GM21390 (cell line): ENCODE results near the gene MRGPRG.

Source experiments
- ATAC-seq: cut with Tn5 transposase; IDR thresholded peaks from one replicate; pipeline ENCODE4 v1.9.1; 2021; ENCODE audit not compliant: unreplicated experiment

The MRGPRG gene

GRCh38 chr11:3195251-3196160 lies 23.1 kb downstream of the MRGPRG start:
- ATAC-seq: no peak

GRCh38 chr11:3194016-3194816 lies 24.4 kb downstream of the MRGPRG start:
- no peak for ATAC-seq

GRCh38 chr11:3193373-3194015 lies 25.1 kb downstream of the MRGPRG start:
- no peak for ATAC-seq

GRCh38 chr11:3192511-3193372 lies 25.9 kb downstream of the MRGPRG start:
- ATAC-seq: no peak

- no peak for ATAC-seq
Observed at GRCh38 chr11:3191586-3192324, 26.9 kb downstream of the MRGPRG start.

- ATAC-seq: no peak
Observed at GRCh38 chr11:3190600-3190999, 28.0 kb downstream of the MRGPRG start.

GRCh38 chr11:3189886-3190583 lies 28.6 kb downstream of the MRGPRG start:
- no peak for ATAC-seq

GRCh38 chr11:3189196-3189843 lies 29.3 kb downstream of the MRGPRG start:
- ATAC-seq: no peak

- no peak for ATAC-seq
Observed at GRCh38 chr11:3188496-3189195, 30.0 kb downstream of the MRGPRG start.

GRCh38 chr11:3186166-3186953 lies 32.3 kb downstream of the MRGPRG start:
- no peak for ATAC-seq

GRCh38 chr11:3184732-3185347 lies 33.8 kb downstream of the MRGPRG start:
- ATAC-seq: no peak

GRCh38 chr11:3183523-3183922 lies 35.1 kb downstream of the MRGPRG start:
- ATAC-seq: no peak

GRCh38 chr11:3182462-3182852 lies 36.2 kb downstream of the MRGPRG start:
- ATAC-seq: no peak

- no peak for ATAC-seq
Observed at GRCh38 chr11:3181725-3182461, 36.7 kb downstream of the MRGPRG start.

GRCh38 chr11:3180869-3181268 lies 37.7 kb downstream of the MRGPRG start:
- no peak for ATAC-seq

GRCh38 chr11:3178349-3178748 lies 40.3 kb downstream of the MRGPRG start:
- ATAC-seq: no peak
